HepG2 (cell line): ENCODE measurements around the gene FOXL3. TPM values are rescaled to one million over a fixed set of nuclear protein-coding genes. Genes with fewer than 3 reads are reported as not detected.
A peak's percentile ranks its signal among the peaks of the same experiment; 100 is the strongest.

Experiments
- BCL3 ChIP-seq: sonication (generic); formaldehyde crosslinking; IDR thresholded peaks from 2 replicates; pipeline ENCODE4 v1.5.1; 2020; ENCODE audit warnings: mild to moderate bottlenecking, missing genetic modification reagents, moderate library complexity
- BRCA1 ChIP-seq: sonication (generic); formaldehyde crosslinking; IDR thresholded peaks from 2 replicates; pipeline ENCODE4 v1.4.0; 2020; ENCODE audit warnings: missing genetic modification reagents
- ERF ChIP-seq: IDR thresholded peaks from 2 replicates; pipeline ENCODE4 v1.6.1; 2018; ENCODE audit warnings: missing biosample characterization, missing genetic modification reagents
- HMG20A ChIP-seq: IDR thresholded peaks from 2 replicates; pipeline ENCODE4 v1.6.1; 2016; ENCODE audit warnings: borderline replicate concordance
- REL ChIP-seq: sonication (generic); formaldehyde crosslinking; conservative IDR thresholded peaks from 2 replicates; pipeline ENCODE4 v1.8.0; 2022; ENCODE audit warnings: mild to moderate bottlenecking, missing genetic modification reagents, moderate library complexity
- SRY ChIP-seq: sonication (generic); formaldehyde crosslinking; IDR thresholded peaks from 2 replicates; pipeline ENCODE4 v1.8.0; 2022; ENCODE audit warnings: mild to moderate bottlenecking, missing genetic modification reagents
- UBTF ChIP-seq: sonication (generic); formaldehyde crosslinking; IDR thresholded peaks from 2 replicates; pipeline ENCODE4 v1.4.0; 2020; ENCODE audit warnings: mild to moderate bottlenecking, missing genetic modification reagents
- ZC3H4 ChIP-seq: sonication (generic); formaldehyde crosslinking; IDR thresholded peaks from 2 replicates; pipeline ENCODE4 v1.4.0; 2020; ENCODE audit warnings: missing genetic modification reagents, borderline replicate concordance
- ZNF275 ChIP-seq: sonication (generic); formaldehyde crosslinking; IDR thresholded peaks from 2 replicates; pipeline ENCODE4 v1.8.0; 2022; ENCODE audit warnings: missing genetic modification reagents, mild to moderate bottlenecking, inconsistent platforms, borderline replicate concordance
- ZNF276 ChIP-seq: sonication (generic); formaldehyde crosslinking; IDR thresholded peaks from 2 replicates; pipeline ENCODE4 v1.4.0; 2020; ENCODE audit warnings: mild to moderate bottlenecking, low read depth, missing genetic modification reagents
- ZNF292 ChIP-seq: sonication (generic); formaldehyde crosslinking; IDR thresholded peaks from 2 replicates; pipeline ENCODE4 v1.8.1; 2022; ENCODE audit warnings: mild to moderate bottlenecking, low read depth, missing genetic modification reagents, borderline replicate concordance
- ZNF33B ChIP-seq: sonication (generic); formaldehyde crosslinking; IDR thresholded peaks from 2 replicates; pipeline ENCODE4 v1.5.1; 2020; ENCODE audit warnings: mild to moderate bottlenecking, missing genetic modification reagents
- ZNF547 ChIP-seq: sonication (generic); formaldehyde crosslinking; IDR thresholded peaks from 2 replicates; pipeline ENCODE4 v1.5.1; 2020; ENCODE audit warnings: mild to moderate bottlenecking, missing genetic modification reagents
- ZNF562 ChIP-seq: sonication (generic); formaldehyde crosslinking; IDR thresholded peaks from 2 replicates; pipeline ENCODE4 v1.8.0; 2022; ENCODE audit warnings: missing genetic modification reagents, borderline replicate concordance
- ZNF609 ChIP-seq: sonication (generic); formaldehyde crosslinking; IDR thresholded peaks from 2 replicates; pipeline ENCODE4 v1.4.0; 2020; ENCODE audit warnings: mild to moderate bottlenecking, missing genetic modification reagents, borderline replicate concordance
- ZNF720 ChIP-seq: sonication (generic); formaldehyde crosslinking; IDR thresholded peaks from 2 replicates; pipeline ENCODE4 v1.4.0; 2020; ENCODE audit warnings: missing genetic modification reagents
- ZNF775 ChIP-seq: sonication (generic); formaldehyde crosslinking; IDR thresholded peaks from 2 replicates; pipeline ENCODE4 v1.4.0; 2020; ENCODE audit warnings: missing genetic modification reagents, mild to moderate bottlenecking, moderate library complexity, borderline replicate concordance
- polyA plus RNA-seq, 8 experiments: library from polyadenylated mRNA; depleted of rRNA in 3 of 8; stranded (reverse) in 7 of 8; unstranded in 1 of 8; fragments of >200 nt; fragmentation: Illumina TruSeq in 4 of 8; extraction: Trizol in 4 of 8; gene quantifications; 2 replicates each; pipeline versions ENCODE4 v1.2.1 to v1.2.3, GENCODE V29; 2011 to 2016; ENCODE audit warnings: low read depth in 4 of 8, missing spikeins in 1 of 8, mixed read lengths in 1 of 8; ENCODE audit not compliant: insufficient read depth in 1 of 8
- total RNA-seq, 5 experiments: library from RNA; depleted of rRNA; stranded (reverse); fragments of >200 nt; fragmentation: Illumina TruSeq; extraction: Trizol; gene quantifications; 2 replicates each; pipeline ENCODE4 v1.2.3, GENCODE V29; 2016; ENCODE audit warnings: low read depth in 1 of 5

FOXL3 gene
- total and polyA plus RNA-seq, 2 of the 13 experiments (the other 11 are each of a cell fraction or from before 2014, with no cell fraction given): not detected

- TF ChIP-seq ZNF275 (CRISPR knock-in tag) (no peak), ZNF276 (CRISPR knock-in tag) (no peak), UBTF (CRISPR knock-in tag) (no peak), ZNF609 (peak; percentile 98), ZC3H4 (CRISPR knock-in tag) (no peak), REL (no peak), HMG20A (CRISPR knock-in tag) (peak; percentile 91), BRCA1 (CRISPR knock-in tag) (no peak), ZNF562 (no peak), ZNF33B (CRISPR knock-in tag) (no peak), ZNF720 (CRISPR knock-in tag) (no peak), SRY (no peak), ZNF775 (CRISPR knock-in tag) (no peak), ZNF547 (CRISPR knock-in tag) (no peak), ZNF292 (CRISPR knock-in tag) (no peak; the same call in 1 of the 2 replicates), BCL3 (0 out of 2 replicates have a peak, but pooled peaks have one; percentile 57), ERF (CRISPR knock-in tag) (peak; percentile 76)
Observed at GRCh38 chr7:318878-319661, 29.1 kb downstream of the FOXL3 start (continued).
